ENCODE data around the gene FAM171A2. TPM values are rescaled to one million over a fixed set of nuclear protein-coding genes. Genes with fewer than 3 reads are reported as not detected.

The FAM171A2 gene
- total and polyA plus RNA-seq, 2 of the 8 experiments (the other 6 are each of a cell fraction or from before 2014, with no cell fraction given), result 21.9 to 24.1 TPM

GRCh38 chr17:44409309-44410028 lies 45.8 kb upstream of the FAM171A2 start:
- Histone ChIP-seq H3K23ac (ENCODE audit: insufficient read length) (no peak overlapping the region), H4K8ac (ENCODE audit: extremely low read depth, insufficient read depth, low read length) (no peak overlapping the region), H3K36me3 (ENCODE audit: control insufficient read depth in 2 of 4, insufficient read depth in 4 of 4, low read length in 3 of 4) (peaks cover 0 to 3% (median 0%) of the 10 kb centered on the region in 4 experiments; a peak in 1 of 8 replicates), H2BK12ac (ENCODE audit: low read depth, low read length) (no peak overlapping the region), H3K14ac (ENCODE audit: insufficient read length) (no peak overlapping the region), H3K27me3 (replicated peaks in 1 of 4; ENCODE audit: control insufficient read depth in 3 of 4, extremely low read depth in 1 of 4, insufficient read depth in 3 of 4, low read length in 3 of 4) (no peaks in the 10 kb centered on the region), H2AFZ (ENCODE audit: low read length) (no peak overlapping the region), H4K5ac (ENCODE audit: insufficient read length, low read depth, low read length) (no peak overlapping the region), H2BK20ac (ENCODE audit: low read length) (no peak overlapping the region), H3K9me3 (ENCODE audit: insufficient read depth in 2 of 2, low read depth in 1 of 2, low read length in 1 of 2) (no peaks in the 10 kb centered on the region), H3K27ac (ENCODE audit: low read depth, low read length) (no peak overlapping the region), H3K79me2 (ENCODE audit: control insufficient read depth in 1 of 2, insufficient read depth in 2 of 2, low read length in 2 of 2) (no peaks in the 10 kb centered on the region), H2BK120ac (replicated peaks; ENCODE audit: low read depth, low read length) (no peak overlapping the region), H3K79me1 (ENCODE audit: low read depth, low read length) (no peaks in the 10 kb centered on the region), H3K9ac (replicated peaks in 1 of 4; ENCODE audit: extremely low read depth in 1 of 4, low read depth in 3 of 4, low read length in 3 of 4) (no peak overlapping the region), H3K4me1 (replicated peaks in 1 of 4; ENCODE audit: control insufficient read depth in 3 of 4, insufficient read depth in 4 of 4, low read length in 3 of 4) (no peaks in the 10 kb centered on the region), H2AK5ac (ENCODE audit: low read depth, low read length) (no peak overlapping the region), H2BK5ac (ENCODE audit: low read depth, low read length) (no peak overlapping the region), H3K18ac (ENCODE audit: extremely low read depth, low read length) (no peak overlapping the region), H3K4me3 (ENCODE audit: extremely low read depth in 1 of 4, insufficient read depth in 2 of 4, low read depth in 3 of 4, low read length in 4 of 4) (no peak overlapping the region), H3K23me2 (ENCODE audit: low read depth, low read length) (no peaks in the 10 kb centered on the region), H3K56ac (replicated peaks; ENCODE audit: insufficient read length, low read depth, low read length) (no peak overlapping the region), H4K91ac (replicated peaks; ENCODE audit: insufficient read length, low read length) (no peak overlapping the region), H2BK15ac (ENCODE audit: low read length) (no peak overlapping the region), H4K20me1 (replicated peaks in 1 of 2; ENCODE audit: control insufficient read depth in 1 of 2, insufficient read depth in 2 of 2, low read length in 2 of 2) (no peaks in the 10 kb centered on the region), H3K4me2 (ENCODE audit: insufficient read depth in 1 of 2, low read depth in 2 of 2, low read length in 2 of 2) (no peak overlapping the region), H3K4ac (replicated peaks; ENCODE audit: insufficient read length, low read depth, low read length) (no peak overlapping the region)
- DNase-seq (ENCODE audit: low read depth in 1 of 2, low spot score in 2 of 2) (no peak), FAIRE-seq (peak; percentile 24)
- POLR2A ChIA-PET (ENCODE audit: partially characterized antibody), result no interaction called here
- CTCF ChIA-PET (ENCODE audit: partially characterized antibody), result interaction anchor here (0.9 to 1.4 kb wide), 6 partner anchors 8 to 114 kb away, joined by 3 to 5 read pairs (median 4); no protein-coding TSS in a partner anchor
- WGBS, 2 experiments (ENCODE audit: extremely low coverage in 1 of 2, insufficient coverage in 1 of 2, insufficient read length in 1 of 2, insufficient replicate concordance in 2 of 2, low coverage in 1 of 2, low lambda C conversion rate in 2 of 2, missing lambda C conversion rate in 1 of 2), result 85% methylated on average over 7 of the region's 7 CpGs; no CpG with 5 or more reads in 1 of the 2 experiments
- no peak for TF ChIP-seq TAF7 (optimal IDR thresholded peaks at IDR 0.05; ENCODE audit: borderline replicate concordance, low read depth, low read length)
- TF ChIP-seq, protein P1, sequence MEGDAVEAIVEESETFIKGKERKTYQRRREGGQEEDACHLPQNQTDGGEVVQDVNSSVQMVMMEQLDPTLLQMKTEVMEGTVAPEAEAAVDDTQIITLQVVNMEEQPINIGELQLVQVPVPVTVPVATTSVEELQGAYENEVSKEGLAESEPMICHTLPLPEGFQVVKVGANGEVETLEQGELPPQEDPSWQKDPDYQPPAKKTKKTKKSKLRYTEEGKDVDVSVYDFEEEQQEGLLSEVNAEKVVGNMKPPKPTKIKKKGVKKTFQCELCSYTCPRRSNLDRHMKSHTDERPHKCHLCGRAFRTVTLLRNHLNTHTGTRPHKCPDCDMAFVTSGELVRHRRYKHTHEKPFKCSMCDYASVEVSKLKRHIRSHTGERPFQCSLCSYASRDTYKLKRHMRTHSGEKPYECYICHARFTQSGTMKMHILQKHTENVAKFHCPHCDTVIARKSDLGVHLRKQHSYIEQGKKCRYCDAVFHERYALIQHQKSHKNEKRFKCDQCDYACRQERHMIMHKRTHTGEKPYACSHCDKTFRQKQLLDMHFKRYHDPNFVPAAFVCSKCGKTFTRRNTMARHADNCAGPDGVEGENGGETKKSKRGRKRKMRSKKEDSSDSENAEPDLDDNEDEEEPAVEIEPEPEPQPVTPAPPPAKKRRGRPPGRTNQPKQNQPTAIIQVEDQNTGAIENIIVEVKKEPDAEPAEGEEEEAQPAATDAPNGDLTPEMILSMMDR (IDR thresholded peaks at IDR 0.05; ENCODE audit: control extremely low read depth in 1 of 3, insufficient read depth in 1 of 3, low read depth in 1 of 3, low read length in 3 of 3), result peak in 1 of 3 experiments; percentile 51; a peak in 1 of 4 replicates
- TF ChIP-seq MAX (IDR thresholded peaks at IDR 0.05), result no peak
- TF ChIP-seq RFX5 (IDR thresholded peaks at IDR 0.05; ENCODE audit: borderline replicate concordance, low read depth, low read length), result no peak

All from H1 (cell line).